Stimulated activated CD8-positive, alpha-beta memory T cell treated with anti-CD3 and anti-CD28 coated beads, Interleukin-4, amount 100 ng/mL, for 24 hours (primary cell): ENCODE data around the gene S1PR4.
A peak's percentile ranks its signal among the peaks of the same experiment; 100 is the strongest.

Experiments used
- DNase-seq: peaks from one replicate; pipeline ENCODE4 v3.0.0-alpha.2; 2020; ENCODE audit warnings: low read depth

S1PR4 gene, protein sequence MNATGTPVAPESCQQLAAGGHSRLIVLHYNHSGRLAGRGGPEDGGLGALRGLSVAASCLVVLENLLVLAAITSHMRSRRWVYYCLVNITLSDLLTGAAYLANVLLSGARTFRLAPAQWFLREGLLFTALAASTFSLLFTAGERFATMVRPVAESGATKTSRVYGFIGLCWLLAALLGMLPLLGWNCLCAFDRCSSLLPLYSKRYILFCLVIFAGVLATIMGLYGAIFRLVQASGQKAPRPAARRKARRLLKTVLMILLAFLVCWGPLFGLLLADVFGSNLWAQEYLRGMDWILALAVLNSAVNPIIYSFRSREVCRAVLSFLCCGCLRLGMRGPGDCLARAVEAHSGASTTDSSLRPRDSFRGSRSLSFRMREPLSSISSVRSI

DNA sequence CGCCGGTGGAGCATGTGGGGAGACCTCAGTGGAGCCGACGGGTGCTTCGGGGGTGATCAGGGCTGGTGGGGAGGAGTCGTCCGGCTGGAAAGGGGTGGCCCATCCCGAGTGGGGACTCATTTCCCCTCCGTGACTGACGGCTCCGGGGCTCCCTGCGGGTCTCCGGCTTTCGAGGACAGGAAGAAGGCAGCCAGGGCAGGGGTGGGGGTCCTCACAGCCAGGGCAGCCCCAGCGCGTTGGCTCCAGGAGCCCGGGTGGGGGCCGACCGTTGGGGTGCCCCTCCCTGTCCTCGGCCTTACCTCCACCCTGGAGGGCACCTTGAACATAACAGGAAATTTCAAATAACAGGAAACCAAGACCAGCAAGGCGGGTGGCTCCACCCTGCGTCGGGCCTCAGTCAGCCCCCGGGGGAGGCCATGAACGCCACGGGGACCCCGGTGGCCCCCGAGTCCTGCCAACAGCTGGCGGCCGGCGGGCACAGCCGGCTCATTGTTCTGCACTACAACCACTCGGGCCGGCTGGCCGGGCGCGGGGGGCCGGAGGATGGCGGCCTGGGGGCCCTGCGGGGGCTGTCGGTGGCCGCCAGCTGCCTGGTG lies at the start of gene S1PR4:
Gene S1PR4, plus strand, starts transcription at position 393 of the 596 bp plus-strand sequence. Its CDS starts 24 bp downstream, at position 417.
- peak; percentile 42 for DNase-seq

DNA sequence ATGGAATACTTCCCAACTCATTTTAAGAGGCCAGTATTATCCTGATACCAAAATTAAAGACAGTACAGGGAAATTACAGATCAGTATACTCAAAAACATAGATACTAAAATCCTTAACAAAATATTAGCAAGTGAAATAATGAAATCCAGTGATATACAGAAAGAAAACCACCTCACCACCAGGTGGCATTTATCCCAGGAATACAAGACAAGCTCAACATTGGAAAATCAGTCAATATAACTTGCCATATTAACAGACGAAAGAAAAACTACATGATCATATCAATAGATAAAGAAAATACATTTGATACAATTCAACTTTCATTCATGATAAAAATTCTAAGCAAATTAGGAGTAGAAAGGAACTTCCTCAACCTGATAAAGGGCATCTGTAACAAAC lies 49.5 kb upstream of the S1PR4 start:
- no peak for DNase-seq

DNA sequence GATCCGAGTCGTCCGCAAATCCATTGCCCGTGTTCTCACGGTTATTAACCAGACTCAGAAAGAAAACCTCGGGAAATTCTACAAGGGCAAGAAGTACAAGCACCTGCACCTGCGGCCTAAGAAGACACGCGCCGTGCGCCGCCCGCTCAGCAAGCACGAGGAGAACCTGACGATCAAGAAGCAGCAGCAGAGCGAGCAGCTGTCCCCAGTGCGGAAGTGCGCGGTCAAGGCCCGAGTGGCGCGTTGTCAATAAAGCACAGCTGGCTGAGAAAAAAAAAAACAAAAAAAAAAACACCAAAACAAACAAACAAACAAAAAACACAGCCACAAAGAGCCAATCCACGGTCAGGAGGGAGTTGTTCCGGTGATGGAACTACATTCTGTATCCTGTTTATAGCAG lies 47.4 kb upstream of the S1PR4 start:
- no peak for DNase-seq

DNA sequence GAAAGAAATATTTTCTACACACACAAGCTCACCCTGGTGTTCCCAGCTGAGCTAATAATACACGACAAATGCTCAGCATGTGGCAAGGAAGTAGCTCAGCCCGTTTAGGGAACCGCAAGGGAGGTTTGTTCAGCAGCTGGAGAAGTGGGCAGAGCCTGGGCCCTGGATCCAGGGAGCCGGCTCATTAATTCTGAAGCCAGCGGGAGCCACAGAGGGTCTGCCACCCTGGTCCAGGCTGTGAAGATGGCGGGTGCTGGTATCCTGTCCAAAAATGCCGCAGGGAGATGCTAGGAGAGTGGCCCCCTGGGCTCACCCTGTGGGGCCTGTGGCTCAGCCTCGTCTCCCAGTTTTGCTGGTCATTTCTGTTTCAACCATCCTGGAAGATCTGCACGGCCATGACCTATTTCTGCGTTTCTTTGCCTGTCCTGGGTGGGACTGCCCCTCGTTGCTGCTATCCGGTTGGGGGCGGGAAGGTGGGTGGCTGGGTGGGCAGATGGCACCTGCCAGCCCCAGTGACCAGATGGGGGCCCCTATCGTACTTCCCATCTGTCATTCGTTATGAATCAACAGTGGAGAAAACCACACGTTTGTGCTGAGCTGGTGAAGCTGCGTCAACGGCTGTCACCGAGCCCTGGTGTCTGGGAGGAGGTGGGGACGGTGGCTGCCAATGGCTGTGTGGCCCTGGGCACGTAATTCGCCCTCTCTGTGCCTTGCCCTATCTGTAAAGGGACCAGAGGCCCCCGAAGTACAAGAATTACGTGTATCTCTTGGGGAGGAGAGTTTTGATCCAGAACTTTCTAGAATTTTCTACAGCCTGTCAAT lies 45.4 kb upstream of the S1PR4 start:
- peak; percentile 57 for DNase-seq

DNA sequence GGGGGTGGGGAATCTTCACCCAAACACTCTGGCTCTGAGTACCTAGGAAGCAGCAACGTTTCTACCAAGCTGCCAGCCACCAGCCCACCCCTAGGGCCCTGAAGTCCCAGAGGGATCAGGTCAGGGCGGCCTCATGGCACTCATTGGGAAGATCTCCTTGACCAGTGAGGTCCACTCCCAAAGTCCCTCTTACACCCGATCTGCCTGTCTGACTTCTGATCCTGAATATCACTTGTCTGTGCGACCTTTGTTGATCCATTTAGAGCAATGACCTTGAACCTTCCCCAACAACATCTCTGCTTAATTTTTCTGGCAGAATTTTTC lies 44.8 kb upstream of the S1PR4 start:
- no peak for DNase-seq

DNA sequence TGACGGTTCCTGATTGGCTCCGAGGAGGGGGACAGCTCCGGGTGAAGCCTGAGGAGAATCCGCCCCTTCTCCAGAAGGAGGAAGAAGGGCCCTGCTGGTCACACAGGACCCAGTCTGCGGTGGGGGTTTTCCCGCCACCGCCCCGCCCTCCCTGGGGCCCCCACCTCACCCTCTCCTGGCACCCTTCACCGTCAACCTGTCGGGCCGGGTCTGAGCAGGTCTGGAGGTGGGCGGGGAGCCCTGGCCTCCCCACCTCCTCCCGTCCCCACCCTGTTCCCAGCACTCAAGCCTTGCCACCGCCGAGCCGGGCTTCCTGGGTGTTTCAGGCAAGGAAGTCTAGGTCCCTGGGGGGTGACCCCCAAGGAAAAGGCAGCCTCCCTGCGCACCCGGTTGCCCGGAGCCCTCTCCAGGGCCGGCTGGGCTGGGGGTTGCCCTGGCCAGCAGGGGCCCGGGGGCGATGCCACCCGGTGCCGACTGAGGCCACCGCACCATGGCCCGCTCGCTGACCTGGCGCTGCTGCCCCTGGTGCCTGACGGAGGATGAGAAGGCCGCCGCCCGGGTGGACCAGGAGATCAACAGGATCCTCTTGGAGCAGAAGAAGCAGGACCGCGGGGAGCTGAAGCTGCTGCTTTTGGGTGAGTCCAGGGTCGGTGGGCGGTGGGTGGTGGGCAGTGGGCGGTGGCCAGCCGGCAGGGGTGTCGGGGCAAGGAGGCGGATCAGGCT lies 42.4 kb upstream of the S1PR4 start, which contains the start of gene GNA15:
Gene GNA15, plus strand, starts transcription at position 73 of the 723 bp plus-strand sequence. Its CDS starts 418 bp downstream, at position 491.
- DNase-seq, result no peak

DNA sequence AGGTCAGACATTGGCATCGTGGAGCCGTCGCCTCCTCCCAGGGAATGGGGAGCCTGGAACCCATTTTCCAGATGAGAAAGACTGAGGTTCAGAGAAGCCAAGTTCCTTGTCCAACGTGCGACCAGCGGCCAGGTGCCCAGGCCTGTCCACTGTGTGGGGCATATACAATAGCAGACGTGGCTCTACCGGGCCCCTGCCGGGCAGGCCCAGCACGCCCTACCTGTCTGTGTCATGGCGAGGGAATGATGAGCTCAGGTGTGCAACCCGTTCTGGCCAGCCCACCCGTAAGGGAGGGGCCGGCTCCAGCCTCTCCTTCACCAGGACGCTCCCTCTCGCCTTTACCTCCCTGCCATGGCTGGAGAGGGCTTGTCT lies 41.9 kb upstream of the S1PR4 start:
- DNase-seq, result no peak

DNA sequence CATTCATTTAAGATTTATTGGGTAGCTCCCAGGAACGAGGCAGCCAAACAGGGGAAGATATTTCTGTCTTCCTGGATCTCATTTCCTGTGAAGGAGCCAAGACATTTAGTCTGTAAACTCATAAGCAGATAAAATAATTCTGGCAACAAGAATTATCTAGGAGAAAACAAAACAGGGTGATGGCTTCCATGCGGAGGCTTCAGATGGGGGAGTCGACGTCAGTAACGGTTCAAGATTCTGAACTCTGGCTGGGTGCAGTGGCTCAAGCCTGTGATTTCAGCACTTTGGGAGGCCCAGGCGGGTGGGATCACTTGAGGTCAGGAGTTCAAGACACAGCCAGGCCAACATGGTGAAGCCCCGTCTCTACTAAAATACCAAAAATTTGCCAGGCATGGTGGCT lies 41.5 kb upstream of the S1PR4 start:
- DNase-seq, result no peak

DNA sequence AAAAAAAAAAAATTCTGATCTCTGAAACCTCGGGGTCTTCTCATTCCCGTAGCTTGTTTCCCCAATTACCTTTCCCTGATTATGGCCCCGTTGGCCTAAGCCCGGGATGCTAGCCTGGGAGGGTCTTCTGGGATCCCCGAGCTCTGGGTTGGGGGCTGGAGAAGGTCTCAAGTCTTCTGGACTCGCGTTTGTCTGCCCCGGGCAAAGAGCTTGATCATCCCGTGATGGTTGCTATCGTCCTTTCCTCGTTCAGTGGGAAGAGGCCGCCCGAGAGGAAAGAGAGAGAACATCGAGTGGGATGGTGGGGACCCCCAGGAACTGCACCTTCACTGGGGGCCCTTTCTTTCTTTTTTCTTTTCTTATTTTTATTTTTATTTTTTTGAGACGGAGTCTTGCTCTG lies 40.3 kb upstream of the S1PR4 start:
- no peak for DNase-seq

DNA sequence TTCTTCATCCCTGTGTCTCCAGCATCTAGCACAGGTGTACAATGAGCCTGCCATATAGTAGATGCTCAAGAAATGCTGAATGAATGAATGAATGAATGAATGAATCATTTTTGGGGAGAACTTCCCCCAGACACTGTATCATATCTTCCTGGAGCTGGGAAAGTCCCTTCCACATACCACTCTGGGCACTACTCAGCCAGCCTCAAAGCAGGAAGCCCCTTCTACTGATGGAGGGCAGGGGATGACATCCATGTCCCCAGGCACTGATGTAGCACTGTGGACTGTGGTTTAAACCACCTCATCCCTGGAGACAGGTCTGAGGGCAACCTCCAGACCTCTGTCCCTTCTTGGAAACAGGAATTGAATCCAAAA lies 37.9 kb upstream of the S1PR4 start:
- no peak for DNase-seq

DNA sequence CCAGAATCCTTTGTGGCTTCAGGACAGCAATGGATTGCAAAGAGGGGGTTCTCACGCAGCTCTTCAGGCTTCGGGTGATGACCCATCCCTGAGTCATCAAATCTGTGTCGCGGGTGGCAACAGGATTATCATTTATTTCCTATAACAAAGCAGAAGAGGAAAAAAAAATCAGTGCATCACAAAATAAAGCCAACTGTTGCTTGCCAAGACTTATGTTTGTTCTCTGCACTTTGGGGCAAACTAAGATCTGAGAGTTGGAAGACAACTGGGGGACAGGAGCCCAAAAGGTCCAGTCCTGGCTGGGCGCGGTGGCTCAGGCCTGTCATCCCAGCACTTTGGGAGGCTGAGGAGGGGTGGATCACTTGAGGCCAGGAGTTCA lies 36.3 kb upstream of the S1PR4 start:
- no peak for DNase-seq

DNA sequence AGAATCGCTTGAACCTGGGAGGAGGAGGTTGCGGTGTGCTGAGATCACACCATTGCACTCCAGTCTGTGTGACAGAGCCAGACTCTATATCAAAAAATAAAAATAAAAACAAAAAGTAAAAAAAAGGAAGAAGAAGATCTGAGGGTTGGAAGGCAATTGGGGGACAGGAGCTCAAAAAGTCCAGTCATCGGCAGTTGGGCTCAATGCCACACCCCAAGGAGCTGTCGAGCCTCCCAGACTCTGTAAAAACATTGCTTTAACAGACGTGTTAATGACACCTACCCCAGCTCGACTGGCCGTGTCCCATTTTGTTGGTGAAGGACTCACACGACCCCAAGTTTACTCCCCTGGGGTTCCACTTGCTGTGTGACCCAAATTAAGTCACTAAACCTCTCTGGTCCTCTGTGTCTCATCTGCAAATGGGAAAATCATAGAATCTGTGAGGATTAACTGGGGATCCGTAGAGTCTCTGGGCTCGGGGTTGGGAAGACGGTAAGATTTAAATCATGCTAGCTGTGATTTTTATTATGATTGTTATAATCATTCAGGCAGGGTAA lies 35.7 kb upstream of the S1PR4 start:
- DNase-seq, result no peak

DNA sequence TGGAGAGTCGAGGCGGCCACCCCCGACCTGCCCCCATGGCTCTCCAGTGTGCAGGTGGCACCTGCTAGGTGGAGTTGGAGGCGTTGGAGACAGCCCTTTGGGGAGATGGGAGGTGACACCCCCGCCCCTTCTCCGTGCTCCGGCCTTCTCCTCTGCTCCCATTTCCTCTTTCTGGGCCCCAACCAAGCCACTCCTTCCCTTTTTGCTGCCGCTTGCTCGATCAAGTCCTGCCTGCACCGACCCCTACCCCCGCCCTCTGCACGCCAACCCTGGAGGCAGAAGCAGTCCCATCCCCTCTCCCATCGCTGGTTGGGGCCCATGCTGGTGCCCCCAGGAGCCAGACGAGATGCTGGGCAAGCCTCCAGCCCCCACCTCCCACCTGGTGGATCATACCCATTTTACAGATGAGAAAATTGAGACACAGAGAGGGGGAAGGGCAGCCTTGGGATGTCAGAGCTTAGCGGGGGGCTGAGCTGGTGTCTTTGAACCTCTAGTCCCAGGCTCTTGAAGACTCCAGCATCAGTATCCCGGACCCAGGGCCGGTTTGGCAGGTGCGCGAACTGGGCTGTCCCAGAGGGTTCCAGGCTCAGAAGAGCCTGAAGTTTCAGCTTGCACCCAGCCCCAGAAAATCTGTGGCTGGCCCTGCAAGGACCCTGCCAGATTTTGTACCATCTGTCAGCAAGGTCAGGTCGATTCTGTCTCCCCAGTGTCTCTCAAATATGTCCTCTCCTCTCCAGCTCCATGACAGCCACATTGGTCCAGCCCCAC lies 32.5 kb upstream of the S1PR4 start:
- no peak for DNase-seq

DNA sequence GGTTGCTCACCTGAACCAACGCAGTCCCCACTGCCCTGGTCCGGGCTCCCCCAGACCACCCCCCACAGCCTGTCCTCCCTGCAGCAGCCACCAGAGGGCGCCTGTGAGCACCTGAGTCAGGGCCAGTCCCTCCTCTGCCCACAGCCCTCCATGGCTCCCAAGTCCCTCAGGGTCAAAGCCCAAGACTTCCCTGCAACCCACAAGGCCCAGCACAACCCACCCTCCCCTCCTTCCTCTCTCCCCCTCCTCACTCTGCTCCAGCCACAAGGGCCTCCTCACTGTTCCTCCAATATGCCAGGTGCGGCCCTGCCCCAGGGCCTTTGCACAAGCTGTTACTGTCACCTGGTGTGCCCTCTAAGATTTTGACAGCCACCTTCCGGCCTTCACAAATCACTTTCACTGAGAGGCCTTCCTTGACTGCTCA lies 31.9 kb upstream of the S1PR4 start:
- DNase-seq, result peak; percentile 57

DNA sequence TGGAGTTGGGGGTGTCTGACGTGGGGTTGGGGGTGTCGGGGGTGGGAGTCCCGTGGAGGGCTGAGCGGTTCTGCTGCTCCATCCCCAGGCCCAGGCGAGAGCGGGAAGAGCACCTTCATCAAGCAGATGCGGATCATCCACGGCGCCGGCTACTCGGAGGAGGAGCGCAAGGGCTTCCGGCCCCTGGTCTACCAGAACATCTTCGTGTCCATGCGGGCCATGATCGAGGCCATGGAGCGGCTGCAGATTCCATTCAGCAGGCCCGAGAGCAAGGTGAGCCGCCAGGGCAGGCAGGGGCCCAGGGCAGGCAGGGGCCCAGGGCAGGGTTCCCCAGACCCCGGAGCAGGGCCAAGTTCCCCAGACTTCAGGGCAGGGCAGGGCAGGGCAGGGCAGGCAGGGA lies 30.1 kb upstream of the S1PR4 start:
- no peak for DNase-seq

DNA sequence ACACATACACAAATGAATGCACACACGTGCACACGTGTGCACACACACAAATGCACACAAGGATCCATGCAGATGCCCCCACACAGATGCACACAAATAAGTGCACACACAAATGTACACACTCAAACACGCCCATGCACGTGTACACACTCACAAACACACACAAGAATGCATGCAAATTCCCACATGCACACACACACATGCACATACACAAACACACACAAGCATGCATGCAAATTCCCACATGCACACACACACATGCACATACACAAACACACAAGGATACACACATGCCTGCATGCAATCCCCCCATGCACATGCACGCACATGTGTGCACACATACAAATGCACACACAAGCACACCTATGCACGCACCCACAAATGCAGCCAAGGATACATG lies 29.5 kb upstream of the S1PR4 start:
- no peak for DNase-seq

DNA sequence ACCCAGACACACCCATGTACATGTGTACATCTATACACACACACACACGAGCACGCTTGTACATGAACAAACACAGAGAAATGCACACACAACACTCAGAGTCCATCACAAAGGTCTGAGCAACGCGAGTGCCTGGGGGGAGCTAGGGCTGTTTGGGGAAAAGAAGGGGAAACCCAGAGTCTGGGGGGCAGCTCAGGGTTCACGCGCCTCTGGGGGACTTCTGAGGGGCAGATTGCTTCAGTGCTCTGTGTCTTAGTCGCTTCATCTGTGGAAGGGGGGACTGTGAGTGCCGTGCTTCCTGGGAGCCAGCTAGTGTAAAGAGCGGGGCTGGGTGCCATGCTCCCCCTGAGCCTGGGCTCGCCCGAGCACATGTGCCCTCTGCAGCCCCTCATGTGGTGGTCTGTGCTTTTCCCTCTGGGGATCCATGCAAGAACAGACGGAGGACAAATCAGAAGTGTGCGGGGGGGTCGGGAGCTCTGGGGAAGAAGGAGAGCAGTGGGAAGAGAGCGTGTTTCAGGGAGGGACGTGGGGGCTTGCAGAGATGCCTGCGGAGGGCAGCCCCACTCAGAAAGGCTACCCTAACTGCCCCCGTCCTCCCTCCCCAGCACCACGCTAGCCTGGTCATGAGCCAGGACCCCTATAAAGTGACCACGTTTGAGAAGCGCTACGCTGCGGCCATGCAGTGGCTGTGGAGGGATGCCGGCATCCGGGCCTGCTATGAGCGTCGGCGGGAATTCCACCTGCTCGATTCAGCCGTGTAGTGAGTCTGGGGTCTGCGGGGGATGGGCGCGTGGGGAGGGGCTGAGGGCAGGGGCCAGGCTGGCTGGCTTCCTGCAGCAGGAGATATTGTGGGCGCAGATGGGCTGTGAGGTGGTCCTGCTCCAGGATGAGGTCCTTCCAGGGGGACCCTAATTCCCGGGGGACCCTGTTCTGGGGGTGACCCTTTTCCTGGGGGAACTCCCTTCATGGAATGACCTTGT lies 28.8 kb upstream of the S1PR4 start:
- no peak for DNase-seq

DNA sequence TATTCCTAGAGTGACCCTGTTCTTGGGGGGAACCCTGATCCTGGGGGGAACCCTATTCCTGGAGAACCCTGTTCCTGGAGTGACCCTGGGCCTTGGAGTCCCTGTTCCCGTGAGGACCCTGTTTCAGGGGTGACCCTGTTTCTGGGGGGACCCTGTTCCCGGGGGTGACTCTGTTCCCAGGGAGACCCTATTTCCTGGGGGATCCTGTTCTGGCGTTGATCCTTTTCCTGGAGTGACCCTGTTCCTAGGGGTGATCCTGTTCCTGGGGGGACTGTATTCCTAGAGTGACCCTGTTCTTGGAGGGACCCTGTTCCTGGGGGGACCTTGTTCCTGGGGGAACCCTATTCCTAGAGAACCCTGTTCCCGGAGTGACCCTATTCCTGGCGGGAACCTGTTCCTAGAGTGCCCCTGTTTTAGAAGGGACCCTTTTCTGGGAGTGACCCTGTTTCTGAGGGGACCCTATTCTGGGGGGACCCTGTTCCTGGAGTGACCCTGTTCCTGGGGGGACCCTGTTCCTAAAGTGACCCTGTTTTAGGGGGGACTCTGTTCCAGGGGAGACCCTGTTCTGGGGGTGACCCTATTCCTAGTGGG lies 27.7 kb upstream of the S1PR4 start:
- DNase-seq, result no peak

DNA sequence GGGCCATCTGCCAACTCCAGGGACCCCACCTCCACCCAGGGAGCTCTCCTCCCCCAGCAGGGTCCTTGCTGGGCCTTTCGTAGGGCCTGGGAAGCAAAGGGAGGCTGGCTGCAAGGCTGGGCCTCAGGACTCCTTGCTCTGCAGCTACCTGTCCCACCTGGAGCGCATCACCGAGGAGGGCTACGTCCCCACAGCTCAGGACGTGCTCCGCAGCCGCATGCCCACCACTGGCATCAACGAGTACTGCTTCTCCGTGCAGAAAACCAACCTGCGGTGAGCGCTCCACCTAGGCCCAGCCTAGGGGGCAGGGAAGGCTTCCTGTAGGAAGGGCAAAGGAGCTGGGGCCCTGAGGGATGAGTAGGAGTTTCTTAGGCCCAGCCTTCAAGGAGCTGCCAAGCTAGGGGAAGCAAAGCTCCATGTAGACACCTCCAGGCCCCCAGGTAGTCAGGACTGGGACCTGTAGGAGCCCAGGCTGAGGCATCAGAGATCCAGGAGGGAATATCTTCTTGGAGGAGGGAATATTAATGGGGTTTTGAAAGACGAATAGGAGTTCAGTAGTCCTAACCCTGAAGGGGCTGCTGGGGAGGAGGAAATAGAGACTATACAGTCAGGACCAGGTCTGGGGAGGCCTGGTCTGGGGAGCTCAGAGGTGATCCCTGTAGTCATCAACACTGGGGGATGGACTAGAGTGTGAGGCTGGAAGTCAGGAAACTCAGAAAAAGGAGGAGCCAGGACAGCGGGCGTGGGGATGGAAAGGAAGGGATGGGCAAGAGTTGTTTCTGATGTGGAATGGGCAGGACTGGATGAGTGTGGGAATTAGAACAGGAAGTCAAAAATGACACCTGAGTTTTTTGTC lies 26.8 kb upstream of the S1PR4 start:
- DNase-seq, result no peak
